22Rv1 (cell line): ENCODE measurements around the gene DHRS12.

Source experiments
- ZFX ChIP-seq: fragments of 450-650 bp; IDR thresholded peaks from 2 replicates; pipeline ENCODE4 v1.6.1; 2017; ENCODE audit warnings: antibody characterized with exemption, borderline replicate concordance
- TF ChIP-seq, protein P1 (sequence below): fragments of 450-650 bp; IDR thresholded peaks from 2 replicates; pipeline ENCODE4 v1.5.1; 2017; ENCODE audit warnings: mild to moderate bottlenecking

DNA sequence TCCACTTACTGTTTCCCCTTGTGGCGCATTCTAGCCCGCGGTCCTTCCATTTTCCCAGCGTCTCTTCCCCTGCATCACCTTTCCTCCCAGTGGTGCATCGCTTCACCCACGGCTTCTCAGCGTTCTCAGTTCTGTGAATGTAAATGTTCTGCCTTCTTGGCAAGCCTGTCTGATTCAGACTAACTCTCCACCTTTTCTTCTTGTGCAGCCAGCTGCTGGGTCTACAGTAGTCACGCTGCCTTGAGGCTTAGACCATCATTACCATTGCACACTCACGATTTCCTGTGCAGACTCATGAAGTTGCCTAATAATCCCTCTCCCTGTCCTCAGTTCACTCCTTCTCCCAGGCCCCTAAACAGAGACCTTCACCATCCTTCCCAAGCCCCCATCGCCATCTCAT is 75.0 kb downstream of the DHRS12 start:
- TF ChIP-seq, protein P1, sequence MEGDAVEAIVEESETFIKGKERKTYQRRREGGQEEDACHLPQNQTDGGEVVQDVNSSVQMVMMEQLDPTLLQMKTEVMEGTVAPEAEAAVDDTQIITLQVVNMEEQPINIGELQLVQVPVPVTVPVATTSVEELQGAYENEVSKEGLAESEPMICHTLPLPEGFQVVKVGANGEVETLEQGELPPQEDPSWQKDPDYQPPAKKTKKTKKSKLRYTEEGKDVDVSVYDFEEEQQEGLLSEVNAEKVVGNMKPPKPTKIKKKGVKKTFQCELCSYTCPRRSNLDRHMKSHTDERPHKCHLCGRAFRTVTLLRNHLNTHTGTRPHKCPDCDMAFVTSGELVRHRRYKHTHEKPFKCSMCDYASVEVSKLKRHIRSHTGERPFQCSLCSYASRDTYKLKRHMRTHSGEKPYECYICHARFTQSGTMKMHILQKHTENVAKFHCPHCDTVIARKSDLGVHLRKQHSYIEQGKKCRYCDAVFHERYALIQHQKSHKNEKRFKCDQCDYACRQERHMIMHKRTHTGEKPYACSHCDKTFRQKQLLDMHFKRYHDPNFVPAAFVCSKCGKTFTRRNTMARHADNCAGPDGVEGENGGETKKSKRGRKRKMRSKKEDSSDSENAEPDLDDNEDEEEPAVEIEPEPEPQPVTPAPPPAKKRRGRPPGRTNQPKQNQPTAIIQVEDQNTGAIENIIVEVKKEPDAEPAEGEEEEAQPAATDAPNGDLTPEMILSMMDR = no peak
- no peak for TF ChIP-seq ZFX
